Panc1 (cell line): ENCODE measurements around the gene SMC6. TPM values are rescaled to one million over a fixed set of nuclear protein-coding genes. Genes with fewer than 3 reads are reported as not detected.

Source experiments
- ATAC-seq: fragments of 200-7000 bp; cut with Tn5 transposase; 2 replicates; pipeline ENCODE4 v1.9.1; 2020; ENCODE audit warnings: mild to moderate bottlenecking, moderate library complexity
- BruUV-seq: library from RNA; stranded (reverse); fragments of 400-500 nt; replicated peaks from 2 replicates; lab custom pipeline; 2021; lab: Mats Ljungman, UMichigan
- CTCF ChIA-PET: fragments of 300-600 bp; sonication (Branson Sonifier 250); formaldehyde crosslinking; loops from one replicate; lab custom pipeline; 2022; ENCODE audit warnings: antibody characterized with exemption; lab: Charles Lee
- POLR2A ChIA-PET: fragments of 300-600 bp; sonication (Branson Sonifier 250); formaldehyde crosslinking; loops from one replicate; lab custom pipeline; 2022; ENCODE audit warnings: antibody characterized with exemption; lab: Charles Lee
- DNase-seq: peaks from one replicate; pipeline ENCODE4 v3.0.0-alpha.2; 2010; ENCODE audit warnings: low read depth, low spot score
- H3K27ac ChIP-seq: 2 replicates; pipeline ENCODE4 v1.5.1; 2011; ENCODE audit warnings: mild to moderate bottlenecking, low read length, inconsistent platforms
- H3K27me3 ChIP-seq: fragments of 200-500 bp; sonication (Bioruptor generic); 2 replicates; pipeline ENCODE4 v1.6.0; 2014; ENCODE audit warnings: low read length, inconsistent platforms; ENCODE audit not compliant: control insufficient read depth, insufficient read depth
- H3K36me3 ChIP-seq: fragments of 200-500 bp; sonication (Bioruptor generic); 2 replicates; pipeline ENCODE4 v1.5.1; 2014; ENCODE audit warnings: inconsistent platforms, mild to moderate bottlenecking, low read length, moderate library complexity; ENCODE audit not compliant: control insufficient read depth, insufficient read depth
- H3K4me1 ChIP-seq: 2 replicates; pipeline ENCODE4 v1.5.1; 2011; ENCODE audit warnings: inconsistent platforms, mild to moderate bottlenecking, low read length, moderate library complexity; ENCODE audit not compliant: control insufficient read depth, insufficient read depth
- H3K4me3 ChIP-seq, 2 experiments: 2 replicates each; pipeline ENCODE4 v1.5.1; 2011 to 2012; ENCODE audit warnings: low read depth in 2 of 2, low read length in 2 of 2, mild to moderate bottlenecking in 2 of 2, inconsistent platforms in 1 of 2, moderate library complexity in 1 of 2
- H3K9me3 ChIP-seq: fragments of 200-500 bp; sonication (Bioruptor generic); 2 replicates; pipeline ENCODE4 v1.5.1; 2014; ENCODE audit warnings: low read depth, mild to moderate bottlenecking, inconsistent platforms, low read length, moderate library complexity; ENCODE audit not compliant: control insufficient read depth, insufficient read depth
- POLR2AphosphoS5 ChIP-seq: IDR thresholded peaks from 2 replicates; pipeline ENCODE4 v1.6.1; 2012; ENCODE audit warnings: mild to moderate bottlenecking, low read depth, low read length, moderate library complexity
- SIN3A ChIP-seq: IDR thresholded peaks from 2 replicates; pipeline ENCODE4 v1.6.1; 2012; ENCODE audit warnings: low read depth, mild to moderate bottlenecking, low read length, moderate library complexity, borderline replicate concordance; ENCODE audit not compliant: insufficient read depth
- TCF7L2 ChIP-seq: IDR thresholded peaks from 2 replicates; pipeline ENCODE4 v1.6.1; 2011; ENCODE audit warnings: mild to moderate bottlenecking, low read depth, low read length, inconsistent platforms
- in situ Hi-C: cut with HindIII; loops from 2 replicates; pipeline ENCODE4 v1.10.0; 2016; ENCODE audit warnings: low sequenced_read_pairs, low pct_unique_long_range_greater_than_20kb
- intact Hi-C: fragments of 100-400 bp; cut with micrococcal nuclease; formaldehyde crosslinking; loops from one replicate; pipeline ENCODE4 v1.10.0; 2022; ENCODE audit not compliant: unreplicated experiment
- total RNA-seq: library from RNA; stranded (reverse); gene quantifications from one replicate; pipeline ENCODE4 v1.2.1, GENCODE V29; 2021; ENCODE audit not compliant: unreplicated experiment
- TF ChIP-seq, protein P1 (sequence below), 2 experiments: IDR thresholded peaks; 2 replicates each; pipeline ENCODE4 v1.6.1; 2011 to 2012; ENCODE audit warnings: low read depth in 2 of 2, control low read depth in 1 of 2, low read length in 1 of 2, mild to moderate bottlenecking in 1 of 2, moderate library complexity in 1 of 2; ENCODE audit not compliant: insufficient read depth in 1 of 2
- TF ChIP-seq, protein P2 (sequence below): fragments of 450-650 bp; IDR thresholded peaks from 2 replicates; pipeline ENCODE4 v1.5.1; 2017; ENCODE audit warnings: mild to moderate bottlenecking

SMC6 gene
- total RNA-seq, 1 experiment from 2014 or later: 43.8 TPM

DNA sequence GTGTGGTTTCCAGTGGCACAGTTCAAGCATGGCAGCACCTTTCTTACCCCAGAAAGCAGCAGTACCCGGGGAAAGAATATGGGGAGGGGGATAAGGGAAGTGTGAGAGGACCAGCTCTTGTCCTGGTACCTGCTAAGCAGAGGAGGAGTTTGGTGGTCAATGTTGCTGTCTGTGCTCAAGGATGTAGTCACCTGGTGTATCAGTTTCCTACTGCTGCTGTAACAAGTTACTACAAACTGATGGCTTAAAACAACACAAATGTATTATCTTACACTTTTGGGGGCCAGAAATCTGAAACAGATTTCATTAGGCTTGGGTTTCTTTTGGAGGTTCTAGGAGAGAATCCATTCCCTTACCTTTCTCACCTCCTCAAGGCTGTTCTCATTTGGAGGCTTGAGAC is 135.7 kb downstream of the SMC6 start:
- Histone ChIP-seq H3K4me3 (no peak overlapping the region), H3K4me1 (no peaks in the 10 kb centered on the region), H3K36me3 (no peaks in the 10 kb centered on the region), H3K9me3 (no peaks in the 10 kb centered on the region), H3K27me3 (no peaks in the 10 kb centered on the region; the same call in 1 of the 2 replicates), H3K27ac (no peak overlapping the region)
- TF ChIP-seq, protein P1, sequence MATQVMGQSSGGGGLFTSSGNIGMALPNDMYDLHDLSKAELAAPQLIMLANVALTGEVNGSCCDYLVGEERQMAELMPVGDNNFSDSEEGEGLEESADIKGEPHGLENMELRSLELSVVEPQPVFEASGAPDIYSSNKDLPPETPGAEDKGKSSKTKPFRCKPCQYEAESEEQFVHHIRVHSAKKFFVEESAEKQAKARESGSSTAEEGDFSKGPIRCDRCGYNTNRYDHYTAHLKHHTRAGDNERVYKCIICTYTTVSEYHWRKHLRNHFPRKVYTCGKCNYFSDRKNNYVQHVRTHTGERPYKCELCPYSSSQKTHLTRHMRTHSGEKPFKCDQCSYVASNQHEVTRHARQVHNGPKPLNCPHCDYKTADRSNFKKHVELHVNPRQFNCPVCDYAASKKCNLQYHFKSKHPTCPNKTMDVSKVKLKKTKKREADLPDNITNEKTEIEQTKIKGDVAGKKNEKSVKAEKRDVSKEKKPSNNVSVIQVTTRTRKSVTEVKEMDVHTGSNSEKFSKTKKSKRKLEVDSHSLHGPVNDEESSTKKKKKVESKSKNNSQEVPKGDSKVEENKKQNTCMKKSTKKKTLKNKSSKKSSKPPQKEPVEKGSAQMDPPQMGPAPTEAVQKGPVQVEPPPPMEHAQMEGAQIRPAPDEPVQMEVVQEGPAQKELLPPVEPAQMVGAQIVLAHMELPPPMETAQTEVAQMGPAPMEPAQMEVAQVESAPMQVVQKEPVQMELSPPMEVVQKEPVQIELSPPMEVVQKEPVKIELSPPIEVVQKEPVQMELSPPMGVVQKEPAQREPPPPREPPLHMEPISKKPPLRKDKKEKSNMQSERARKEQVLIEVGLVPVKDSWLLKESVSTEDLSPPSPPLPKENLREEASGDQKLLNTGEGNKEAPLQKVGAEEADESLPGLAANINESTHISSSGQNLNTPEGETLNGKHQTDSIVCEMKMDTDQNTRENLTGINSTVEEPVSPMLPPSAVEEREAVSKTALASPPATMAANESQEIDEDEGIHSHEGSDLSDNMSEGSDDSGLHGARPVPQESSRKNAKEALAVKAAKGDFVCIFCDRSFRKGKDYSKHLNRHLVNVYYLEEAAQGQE (IDR thresholded peaks at IDR 0.05; ENCODE audit: insufficient read depth in 1 of 2, low read depth in 2 of 2, low read length in 1 of 2): no peak
- TF ChIP-seq SIN3A: no peak
- no TSS peak for BruUV-seq
- DNase-seq: no peak
- intact Hi-C loops (no loop called here), in situ Hi-C loops (no loop called here)
- CTCF ChIA-PET: no interaction called here
- POLR2A ChIA-PET: no interaction called here
- no peak for ATAC-seq

DNA sequence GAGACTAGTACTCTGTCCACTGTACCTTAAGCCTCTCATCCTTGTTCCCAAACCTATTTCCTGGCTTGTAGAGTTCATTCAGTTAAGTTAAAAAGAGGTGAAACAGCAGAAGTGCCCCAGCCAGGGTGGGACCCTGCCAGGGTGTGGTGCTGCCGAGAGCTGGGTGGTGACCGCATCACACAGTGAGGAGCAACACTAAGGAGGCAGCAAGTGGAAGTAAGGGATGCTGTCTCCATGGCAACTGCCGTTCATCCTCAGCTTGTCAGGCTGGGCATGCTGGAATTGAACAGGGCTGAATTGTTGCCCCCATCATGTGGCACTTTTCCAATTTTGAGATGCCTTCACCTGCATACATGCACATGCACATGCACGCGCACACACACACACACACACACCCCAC is 136.1 kb downstream of the SMC6 start:
- POLR2A ChIA-PET: no interaction called here
- CTCF ChIA-PET: no interaction called here
- in situ Hi-C loops: no loop called here
- H3K27me3 ChIP-seq: no peaks in the 10 kb centered on the region; the same call in 1 of the 2 replicates
- no peak for ATAC-seq
- no peaks in the 10 kb centered on the region for H3K9me3 ChIP-seq
- no peak overlapping the region for H3K27ac ChIP-seq
- no peak for DNase-seq
- H3K36me3 ChIP-seq: no peaks in the 10 kb centered on the region
- BruUV-seq: no TSS peak
- intact Hi-C loops: no loop called here
- H3K4me3 ChIP-seq: no peak overlapping the region
- TF ChIP-seq, protein P2, sequence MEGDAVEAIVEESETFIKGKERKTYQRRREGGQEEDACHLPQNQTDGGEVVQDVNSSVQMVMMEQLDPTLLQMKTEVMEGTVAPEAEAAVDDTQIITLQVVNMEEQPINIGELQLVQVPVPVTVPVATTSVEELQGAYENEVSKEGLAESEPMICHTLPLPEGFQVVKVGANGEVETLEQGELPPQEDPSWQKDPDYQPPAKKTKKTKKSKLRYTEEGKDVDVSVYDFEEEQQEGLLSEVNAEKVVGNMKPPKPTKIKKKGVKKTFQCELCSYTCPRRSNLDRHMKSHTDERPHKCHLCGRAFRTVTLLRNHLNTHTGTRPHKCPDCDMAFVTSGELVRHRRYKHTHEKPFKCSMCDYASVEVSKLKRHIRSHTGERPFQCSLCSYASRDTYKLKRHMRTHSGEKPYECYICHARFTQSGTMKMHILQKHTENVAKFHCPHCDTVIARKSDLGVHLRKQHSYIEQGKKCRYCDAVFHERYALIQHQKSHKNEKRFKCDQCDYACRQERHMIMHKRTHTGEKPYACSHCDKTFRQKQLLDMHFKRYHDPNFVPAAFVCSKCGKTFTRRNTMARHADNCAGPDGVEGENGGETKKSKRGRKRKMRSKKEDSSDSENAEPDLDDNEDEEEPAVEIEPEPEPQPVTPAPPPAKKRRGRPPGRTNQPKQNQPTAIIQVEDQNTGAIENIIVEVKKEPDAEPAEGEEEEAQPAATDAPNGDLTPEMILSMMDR: no peak
- TF ChIP-seq, protein P1 (IDR thresholded peaks at IDR 0.05; ENCODE audit: insufficient read depth in 1 of 2, low read depth in 2 of 2, low read length in 1 of 2): no peak
- TF ChIP-seq TCF7L2 (no peak), SIN3A (no peak), POLR2AphosphoS5 (no peak)
- H3K4me1 ChIP-seq: no peaks in the 10 kb centered on the region
